ENCODE measurements around the gene ANTXRL. TPM values are rescaled to one million over a fixed set of nuclear protein-coding genes. Genes with fewer than 3 reads are reported as not detected.
"Not testable (repeated sequence)": the region's sequence is repeated elsewhere in the genome, so short reads cannot be mapped to it uniquely, and the experiment has no call there.

Gene ANTXRL
- total RNA-seq, 1 experiment from 2014 or later = not detected

- POLR2A ChIA-PET = no interaction called here
- BruUV-seq (replicated peaks) = no TSS peak
- Histone ChIP-seq H3K27ac (ENCODE audit: low read length) (no peak overlapping the region), H3K4me1 (ENCODE audit: control insufficient read depth, insufficient read depth, low read length) (0 out of 2 replicates have a peak, but pooled peaks cover 2% of the 10 kb centered on the region), H3K36me3 (ENCODE audit: control insufficient read depth, insufficient read depth, low read length) (no peaks in the 10 kb centered on the region), H3K4me3 (ENCODE audit: low read depth in 2 of 2, low read length in 2 of 2) (no peak overlapping the region), H3K9me3 (ENCODE audit: control insufficient read depth, insufficient read depth, low read depth, low read length) (no peaks in the 10 kb centered on the region), H3K27me3 (ENCODE audit: control insufficient read depth, insufficient read depth, low read length) (no peaks in the 10 kb centered on the region)
- DNase-seq (ENCODE audit: low read depth, low spot score) (no peak), ATAC-seq (no peak)
- in situ Hi-C loops (cut with HindIII; ENCODE audit: low pct_unique_long_range_greater_than_20kb, low sequenced_read_pairs) = no loop called here
- TF ChIP-seq POLR2AphosphoS5 (IDR thresholded peaks at IDR 0.05; ENCODE audit: low read depth, low read length) (no peak), SIN3A (IDR thresholded peaks at IDR 0.05; ENCODE audit: borderline replicate concordance, insufficient read depth, low read depth, low read length) (no peak), CTCF (IDR thresholded peaks at IDR 0.05) (no peak), REST (IDR thresholded peaks at IDR 0.05; ENCODE audit: insufficient read depth in 1 of 2, low read depth in 2 of 2, low read length in 1 of 2) (no peak), TCF7L2 (IDR thresholded peaks at IDR 0.05; ENCODE audit: low read depth, low read length) (no peak)
- CTCF ChIA-PET = no interaction called here
- intact Hi-C loops (cut with micrococcal nuclease; ENCODE audit: unreplicated experiment) = no loop called here
These were observed 26.2 kb downstream of the ANTXRL start for GRCh38 chr10:46312953-46313352.

DNA sequence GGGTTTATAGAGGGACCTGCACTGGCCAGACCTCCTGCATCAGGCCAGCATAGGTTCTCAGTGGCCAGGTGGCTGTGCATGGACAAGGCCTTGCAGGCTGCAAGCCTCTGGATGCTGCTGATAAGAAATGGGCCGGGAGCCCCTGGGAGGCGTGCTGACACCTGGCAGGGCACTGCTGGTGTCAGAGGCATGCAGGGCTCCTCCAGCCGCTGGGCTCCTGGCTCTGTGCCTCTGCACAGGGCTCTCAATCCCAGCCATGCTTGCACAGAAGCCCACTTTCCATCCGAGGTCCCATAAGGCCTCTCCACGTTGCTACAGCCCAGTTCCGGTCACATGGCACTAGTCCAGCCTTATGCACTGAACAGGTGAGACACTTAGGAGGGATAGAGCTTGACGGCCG is 27.3 kb downstream of the ANTXRL start:
- Histone ChIP-seq H3K4me3 (ENCODE audit: low read depth in 2 of 2, low read length in 2 of 2) (no peak overlapping the region), H3K36me3 (ENCODE audit: control insufficient read depth, insufficient read depth, low read length) (no peaks in the 10 kb centered on the region), H3K9me3 (ENCODE audit: control insufficient read depth, insufficient read depth, low read depth, low read length) (no peaks in the 10 kb centered on the region), H3K27ac (ENCODE audit: low read length) (no peak overlapping the region), H3K4me1 (ENCODE audit: control insufficient read depth, insufficient read depth, low read length) (0 out of 2 replicates have a peak, but pooled peaks cover 2% of the 10 kb centered on the region), H3K27me3 (ENCODE audit: control insufficient read depth, insufficient read depth, low read length) (no peaks in the 10 kb centered on the region; the same call in 1 of the 2 replicates)
- ChIA-PET CTCF (no interaction called here), POLR2A (interaction anchor here (0.6 kb wide), 2 partner anchors 13 to 1471 kb away, joined by 3 to 18 read pairs; no protein-coding TSS in a partner anchor)
- BruUV-seq (replicated peaks) = no TSS peak
- TF ChIP-seq SIN3A (IDR thresholded peaks at IDR 0.05; ENCODE audit: borderline replicate concordance, insufficient read depth, low read depth, low read length) = no peak
- no peak for TF ChIP-seq REST (IDR thresholded peaks at IDR 0.05; ENCODE audit: insufficient read depth in 1 of 2, low read depth in 2 of 2, low read length in 1 of 2)
- no peak for TF ChIP-seq TCF7L2 (IDR thresholded peaks at IDR 0.05; ENCODE audit: low read depth, low read length)
- no peak for TF ChIP-seq POLR2AphosphoS5 (IDR thresholded peaks at IDR 0.05; ENCODE audit: low read depth, low read length)
- intact Hi-C loops (cut with micrococcal nuclease; ENCODE audit: unreplicated experiment) = no loop called here
- DNase-seq (ENCODE audit: low read depth, low spot score) (no peak), ATAC-seq (no peak)
- in situ Hi-C loops (cut with HindIII; ENCODE audit: low pct_unique_long_range_greater_than_20kb, low sequenced_read_pairs) = no loop called here

- H3K27ac ChIP-seq (ENCODE audit: low read length); DNase-seq (ENCODE audit: low read depth, low spot score); intact Hi-C loops (cut with micrococcal nuclease; ENCODE audit: unreplicated experiment); H3K9me3 ChIP-seq (ENCODE audit: control insufficient read depth, insufficient read depth, low read depth, low read length); H3K27me3 ChIP-seq (ENCODE audit: control insufficient read depth, insufficient read depth, low read length); H3K36me3 ChIP-seq (ENCODE audit: control insufficient read depth, insufficient read depth, low read length); BruUV-seq (replicated peaks); H3K4me1 ChIP-seq (ENCODE audit: control insufficient read depth, insufficient read depth, low read length); CTCF ChIA-PET; ATAC-seq; in situ Hi-C loops (cut with HindIII; ENCODE audit: low pct_unique_long_range_greater_than_20kb, low sequenced_read_pairs); POLR2A ChIA-PET; H3K4me3 ChIP-seq (ENCODE audit: low read depth in 2 of 2, low read length in 2 of 2): not testable (repeated sequence)
These were observed 28.5 kb downstream of the ANTXRL start for GRCh38 chr10:46315071-46315860.
